Activated naive CD4-positive, alpha-beta T cell treated with anti-CD3 and anti-CD28 coated beads, Interleukin-2, amount 50 U/mL, for 16 hours (primary cell): ENCODE results near the gene TMEM17.

ENCODE experiments used
- DNase-seq: peaks from one replicate; pipeline ENCODE4 v3.0.0-alpha.2; 2020

TMEM17 gene

DNA sequence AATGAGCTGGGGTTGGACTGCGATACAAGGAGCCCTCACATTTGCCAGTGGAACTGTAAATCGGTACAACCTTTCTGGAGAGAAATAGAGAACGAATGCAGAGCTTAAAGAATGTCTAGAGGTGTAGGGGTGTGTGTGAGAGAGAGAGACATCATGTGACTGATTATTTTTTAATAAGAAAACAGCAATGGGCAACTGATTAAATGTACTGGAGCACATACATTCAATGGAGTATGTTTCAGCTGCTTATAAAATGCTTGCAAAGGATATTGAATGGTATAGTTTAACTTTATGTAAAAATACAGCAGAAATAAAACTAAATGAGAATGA is 391 bp upstream of the TMEM17 start:
- DNase-seq: no peak

DNA sequence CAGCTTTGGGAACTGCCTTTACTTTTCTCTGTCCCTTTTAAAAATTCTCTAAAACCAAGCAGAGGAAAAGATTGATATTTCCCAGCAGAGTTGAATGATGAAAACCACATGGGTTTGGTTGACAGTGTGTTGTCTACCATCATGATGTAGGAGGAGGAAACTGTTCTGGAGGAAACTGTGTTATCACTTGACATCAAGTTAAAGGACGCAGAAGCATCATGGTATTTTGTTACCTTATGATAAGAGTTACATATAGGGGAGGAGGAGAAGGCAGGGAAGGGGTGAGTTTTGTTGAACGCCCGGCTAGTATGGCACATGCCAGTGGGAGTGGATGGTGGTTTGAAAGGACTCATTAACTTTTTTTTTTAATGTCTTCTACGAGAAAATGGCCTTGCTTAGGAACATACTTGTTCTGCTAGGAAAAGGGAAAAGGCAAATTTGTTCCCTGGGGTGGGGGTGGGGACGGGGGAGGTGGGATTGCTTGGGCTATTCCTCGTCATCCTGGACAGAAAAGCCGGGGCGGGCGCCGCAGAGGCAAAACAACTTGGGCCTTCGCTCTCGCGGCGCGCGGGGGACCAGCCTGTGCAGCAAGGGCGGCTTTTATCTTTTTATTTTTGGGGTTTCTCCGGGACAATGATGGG is 766 bp downstream of the TMEM17 start:
- no peak for DNase-seq

DNA sequence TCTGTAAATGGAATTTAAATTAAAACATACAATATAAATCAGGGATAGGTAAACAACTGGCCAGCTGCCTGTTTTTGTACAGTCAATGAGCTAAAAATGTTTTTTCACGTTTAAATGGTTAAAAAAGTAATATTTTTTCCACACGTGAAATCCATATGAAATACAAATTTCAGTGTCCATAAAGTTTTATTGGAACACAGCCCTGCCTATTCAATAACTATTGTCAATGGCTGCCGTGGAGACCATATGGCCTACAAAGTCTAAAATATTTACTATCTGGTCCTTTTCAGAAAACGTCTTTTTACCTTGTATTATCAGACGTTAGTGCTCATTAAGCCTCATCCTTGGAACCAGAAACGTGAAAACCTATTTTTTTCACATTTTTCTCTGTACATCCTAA is 1.3 kb downstream of the TMEM17 start:
- no peak for DNase-seq

DNA sequence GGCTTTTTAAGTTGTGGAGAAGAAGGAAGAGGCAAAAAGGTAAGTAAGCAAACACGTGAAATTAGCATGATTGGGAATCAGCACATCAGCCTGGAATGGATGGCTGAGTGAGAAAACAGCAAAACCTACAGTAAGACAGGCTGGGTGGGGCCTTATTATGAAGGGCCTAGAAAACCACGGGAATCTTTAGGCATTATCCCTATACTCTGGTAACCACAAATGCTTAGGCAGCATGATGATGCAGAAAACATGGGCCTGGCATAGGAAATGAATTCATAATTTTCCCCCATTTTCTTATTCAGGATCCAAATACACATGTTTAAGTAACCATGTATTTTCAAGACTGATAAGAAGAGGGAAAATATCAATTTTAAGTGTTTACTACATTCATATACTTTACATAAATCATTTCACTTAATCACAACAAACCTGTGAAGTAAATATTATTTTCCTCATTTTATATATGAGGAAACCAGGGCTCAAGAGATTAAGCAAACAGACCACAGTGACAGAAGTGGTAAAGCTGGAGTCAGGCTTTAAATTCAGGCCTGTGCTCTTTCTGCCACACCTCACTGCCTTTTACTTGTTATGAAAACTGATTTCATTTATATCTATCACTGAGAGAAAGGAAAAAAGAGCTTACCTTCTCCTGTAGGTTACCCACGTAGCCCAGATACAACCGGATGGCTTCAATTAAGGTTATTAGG is 4.0 kb downstream of the TMEM17 start:
- no peak for DNase-seq

DNA sequence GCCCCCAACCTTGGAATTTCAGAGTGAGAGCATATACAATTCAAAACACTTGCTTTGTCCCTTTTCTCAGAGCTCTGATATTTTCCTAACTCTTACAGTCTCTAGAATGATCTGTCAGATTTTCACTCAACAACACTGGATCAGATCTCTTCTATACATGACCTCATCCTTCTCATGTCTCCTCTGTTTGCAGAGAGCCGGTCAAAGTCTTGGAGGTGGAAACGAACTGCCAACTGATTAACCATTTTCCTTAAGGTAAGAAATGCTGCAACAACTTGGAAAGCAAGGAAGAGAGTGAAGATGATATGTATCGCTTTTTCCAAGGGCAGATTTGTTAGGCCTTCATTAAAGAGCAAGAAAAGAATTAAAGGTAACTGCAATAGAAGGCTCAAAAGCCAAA is 4.9 kb downstream of the TMEM17 start:
- no peak for DNase-seq

DNA sequence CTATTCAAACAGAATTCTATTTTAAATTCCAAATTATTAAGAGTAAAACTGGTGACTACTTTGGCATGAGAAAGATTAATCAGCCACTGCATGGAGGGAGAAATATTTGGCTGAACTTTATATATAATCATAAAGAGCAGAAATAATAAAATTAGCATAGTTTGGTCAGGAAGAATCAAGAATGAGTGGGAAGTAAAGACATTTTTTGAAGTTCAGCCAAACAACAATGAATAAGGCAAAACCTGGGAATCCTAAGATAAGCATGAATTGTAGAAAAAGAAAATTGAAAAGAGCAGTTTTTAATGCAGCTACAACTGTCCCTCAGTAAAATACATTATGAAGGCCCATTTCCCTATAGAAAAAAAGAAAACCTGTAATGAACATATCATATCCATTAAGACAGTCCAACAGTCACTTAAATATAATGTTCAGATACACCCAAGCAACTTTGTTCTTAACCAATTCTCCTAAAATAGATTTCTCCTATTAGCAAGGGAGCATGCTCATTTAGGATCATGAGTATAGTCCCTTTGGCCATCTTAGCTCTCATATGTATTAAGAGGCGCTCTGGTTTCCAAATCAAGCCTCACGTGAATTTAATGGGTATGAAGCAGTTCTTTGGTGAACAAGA is 6.5 kb downstream of the TMEM17 start:
- no peak for DNase-seq

DNA sequence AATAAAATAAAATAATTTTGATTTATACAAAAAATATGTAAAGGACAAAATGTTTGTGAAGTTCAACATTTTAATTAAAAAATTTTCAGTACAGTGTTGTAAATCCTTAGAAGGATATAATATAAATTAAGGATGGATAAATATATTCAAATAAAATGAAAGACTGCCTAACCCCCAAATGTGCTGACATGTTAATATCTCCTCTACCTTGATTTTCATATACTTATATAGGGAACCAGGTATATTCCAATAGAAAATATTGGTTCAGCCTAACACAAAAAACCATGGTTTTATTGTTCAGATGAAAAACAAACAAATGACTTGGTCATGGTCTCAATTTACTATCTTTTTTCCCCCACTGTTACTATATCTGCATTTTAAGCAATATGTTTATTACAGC is 7.3 kb downstream of the TMEM17 start:
- DNase-seq: no peak

DNA sequence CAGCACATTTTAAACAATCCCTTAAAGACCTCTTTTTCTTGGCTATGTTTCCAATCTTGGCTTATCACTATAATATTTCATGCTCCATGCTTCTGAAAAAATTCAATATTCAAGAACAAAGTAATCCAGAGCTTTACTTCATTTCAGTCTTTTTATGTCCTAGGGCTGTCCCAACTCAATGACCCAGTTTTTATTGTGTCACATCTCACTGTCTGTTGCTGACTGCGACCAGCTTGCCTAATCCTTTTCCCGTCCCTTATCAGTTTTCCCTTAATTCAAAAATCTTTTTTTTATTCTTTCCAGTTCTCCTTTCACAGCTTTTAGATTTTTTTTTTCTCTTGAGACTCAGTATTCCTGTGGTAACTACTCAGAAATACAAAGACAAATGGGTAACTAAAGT is 10.2 kb downstream of the TMEM17 start:
- DNase-seq: no peak

DNA sequence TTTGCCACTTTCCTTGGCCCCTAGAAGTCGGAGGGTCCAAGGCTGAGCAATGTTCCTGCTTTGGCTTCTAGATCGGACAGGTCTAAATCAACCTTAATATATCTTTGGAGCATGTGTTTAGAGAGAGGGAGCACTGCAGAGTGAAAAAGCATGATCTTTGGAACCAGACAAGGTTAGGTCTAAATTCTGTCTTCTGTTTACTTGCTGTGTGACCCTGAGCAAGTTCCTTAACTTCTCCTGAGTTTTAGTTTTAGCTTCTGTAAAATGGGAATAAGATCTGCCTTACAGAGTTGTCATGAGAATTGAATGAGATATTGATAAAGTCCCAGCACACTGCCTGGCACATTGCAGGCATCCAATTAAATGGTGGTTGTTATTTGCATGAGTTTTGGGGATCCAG is 13.9 kb downstream of the TMEM17 start:
- DNase-seq: no peak

DNA sequence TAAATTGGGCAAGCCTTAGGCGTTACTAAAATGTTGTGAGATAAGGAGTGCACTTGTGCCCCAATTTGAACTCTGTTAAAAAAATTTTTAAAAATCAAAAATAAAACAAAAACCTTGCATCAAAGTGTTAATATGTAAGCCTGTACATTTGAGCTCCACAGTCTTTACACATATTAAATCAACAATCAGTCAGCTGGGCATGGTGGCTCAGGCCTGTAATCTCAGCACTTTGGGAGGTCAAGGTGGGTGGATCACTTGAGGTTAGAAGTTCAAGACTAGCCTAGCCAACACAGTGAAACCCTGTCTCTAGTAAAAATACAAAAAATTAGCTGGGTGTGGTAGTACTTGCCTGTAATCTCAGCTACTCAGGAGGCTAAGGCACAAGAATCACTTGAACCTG is 16.3 kb downstream of the TMEM17 start:
- no peak for DNase-seq

DNA sequence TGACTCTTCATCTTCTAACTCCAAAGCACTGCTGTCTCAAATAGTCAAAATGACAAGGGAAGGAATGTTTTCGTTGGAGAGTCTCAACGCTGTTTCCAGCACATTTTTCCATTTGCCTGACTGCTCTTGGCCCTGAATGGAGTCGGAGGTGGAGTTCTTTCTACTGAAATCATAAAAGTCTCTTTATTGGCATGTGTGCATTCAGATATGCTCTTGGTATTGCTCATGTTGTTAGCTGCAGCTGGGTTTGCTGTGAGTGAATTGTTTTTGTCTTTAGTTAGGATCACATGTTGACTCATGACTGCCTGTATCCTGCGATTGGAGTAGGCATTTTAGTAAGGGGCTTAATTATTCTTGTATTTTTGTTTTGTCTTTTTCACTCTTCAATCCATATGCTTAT is 16.8 kb downstream of the TMEM17 start:
- DNase-seq: no peak

DNA sequence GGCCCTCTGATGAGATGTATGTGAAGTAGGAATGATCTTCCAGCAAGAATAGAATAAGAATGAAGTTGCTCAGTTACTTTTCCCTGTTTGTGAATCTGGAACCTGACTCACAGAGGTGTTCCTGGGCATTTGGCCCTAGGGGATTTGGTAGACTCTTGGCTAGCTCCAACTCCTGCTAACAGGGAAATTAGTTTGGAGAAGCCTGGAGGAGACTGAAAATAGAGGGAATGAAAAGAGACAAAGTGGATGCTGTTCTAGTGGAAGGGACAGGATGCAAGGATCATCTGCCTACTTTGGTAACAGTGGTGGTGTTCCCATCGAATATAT is 19.6 kb downstream of the TMEM17 start:
- no peak for DNase-seq

DNA sequence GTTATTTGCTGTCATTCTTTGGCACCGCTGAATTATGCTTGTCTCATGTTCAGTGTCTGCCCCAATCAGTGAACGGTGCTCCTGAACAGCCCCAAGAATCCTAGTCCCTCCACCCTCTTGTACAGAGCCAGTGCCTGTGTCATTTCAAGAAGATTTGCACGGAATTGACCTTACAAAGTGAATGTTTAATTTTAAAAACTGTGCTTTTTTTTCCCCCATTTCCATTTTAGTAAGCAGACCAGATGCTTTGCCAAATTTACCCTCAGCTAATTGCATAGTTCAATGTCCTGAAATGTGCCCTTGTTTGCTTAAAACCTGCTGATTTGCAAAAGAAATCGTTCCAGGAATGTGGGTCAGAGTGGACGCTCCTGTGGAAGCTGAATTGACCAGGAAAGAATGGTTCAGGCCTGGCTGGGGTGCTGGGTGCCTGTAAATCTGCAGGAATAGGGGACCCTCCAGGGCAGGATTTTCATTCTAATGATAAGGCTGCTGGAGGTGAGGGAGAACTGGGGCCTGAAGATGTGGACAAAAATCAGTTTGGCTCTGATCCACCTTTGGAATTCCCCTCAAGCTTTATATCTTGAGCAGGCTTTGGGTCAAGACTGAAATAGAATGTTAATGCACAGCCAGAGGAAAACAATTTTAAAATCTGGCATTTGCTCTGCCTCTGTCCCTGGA is 20.1 kb downstream of the TMEM17 start:
- no peak for DNase-seq

DNA sequence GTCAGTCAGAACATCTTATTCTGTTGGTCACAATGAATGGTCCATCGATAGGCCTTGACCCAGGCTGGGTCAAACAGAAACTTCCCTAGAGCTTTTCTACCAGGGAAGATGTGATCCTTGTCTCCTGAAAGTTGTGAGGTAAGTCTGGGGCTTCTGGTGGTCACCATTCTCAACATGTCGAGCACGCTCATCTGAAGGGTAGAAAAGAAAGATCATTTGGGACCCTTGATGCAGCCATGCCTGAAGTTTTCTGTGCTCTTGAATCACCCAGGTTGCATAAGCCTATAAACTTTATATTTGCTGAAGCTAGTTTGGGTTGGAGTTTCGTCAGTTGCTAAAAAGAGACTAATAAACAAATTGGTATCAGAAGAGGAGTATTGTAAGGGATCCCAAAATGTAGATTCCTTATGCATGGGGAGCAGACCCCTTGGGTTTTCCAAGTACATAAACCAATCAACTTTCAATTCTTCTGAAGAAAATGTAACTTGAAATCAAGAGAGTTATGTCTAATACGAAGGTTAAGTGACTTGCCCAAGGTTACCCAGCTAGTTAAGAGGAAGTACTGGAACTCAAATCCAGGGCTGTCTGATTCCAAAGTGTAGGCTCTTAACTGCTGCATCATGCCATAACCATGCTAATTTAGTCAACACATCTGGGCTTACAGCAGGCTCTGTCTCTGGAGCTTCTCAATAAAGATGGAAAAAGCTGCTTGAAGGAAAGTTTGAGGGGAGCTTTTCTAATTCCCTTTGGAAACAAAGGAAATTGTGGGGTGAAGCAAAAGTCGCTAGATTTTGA is 23.2 kb downstream of the TMEM17 start:
- no peak for DNase-seq

DNA sequence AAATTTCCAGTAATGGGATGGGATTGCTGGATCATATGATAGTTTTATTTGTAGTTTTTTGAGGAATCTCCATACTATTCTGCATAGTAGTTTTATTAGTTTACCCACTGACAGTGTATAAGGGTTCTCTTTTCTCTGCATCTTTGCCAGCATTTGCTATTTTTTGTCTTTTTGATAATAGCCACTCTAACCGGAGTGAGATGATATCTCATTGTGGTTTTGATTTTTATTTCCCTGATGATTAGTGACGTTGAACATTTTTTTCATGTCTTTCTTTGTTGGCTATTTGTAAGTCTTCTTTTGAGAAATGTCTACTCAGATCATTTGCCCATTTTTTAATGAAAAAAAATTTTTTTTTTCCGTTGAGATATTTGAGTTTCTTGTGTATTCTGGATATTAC is 26.1 kb downstream of the TMEM17 start:
- DNase-seq: no peak

DNA sequence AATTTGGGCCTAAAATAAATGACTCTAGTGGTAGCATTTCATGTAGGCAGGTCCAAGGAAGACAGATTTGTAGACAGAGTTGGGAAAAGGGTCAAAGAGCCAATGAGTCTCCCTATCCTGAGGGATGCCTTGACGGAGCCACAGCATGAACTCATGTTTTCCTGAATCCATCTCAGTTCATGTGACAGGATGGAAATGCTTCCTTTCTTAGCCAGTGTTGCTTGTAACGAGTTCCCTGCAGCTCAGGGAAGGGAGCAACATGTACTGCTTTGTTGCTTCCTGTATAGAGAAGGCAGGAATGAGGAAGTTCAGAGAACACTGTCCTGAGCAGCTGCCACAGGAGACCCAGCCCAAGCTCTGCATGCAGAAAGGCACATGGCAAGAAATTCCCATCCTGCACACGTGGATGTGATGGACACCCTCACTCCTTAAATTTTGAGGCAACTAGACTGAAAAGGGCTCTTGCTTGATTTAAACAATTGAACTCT is 27.9 kb downstream of the TMEM17 start:
- DNase-seq: no peak

DNA sequence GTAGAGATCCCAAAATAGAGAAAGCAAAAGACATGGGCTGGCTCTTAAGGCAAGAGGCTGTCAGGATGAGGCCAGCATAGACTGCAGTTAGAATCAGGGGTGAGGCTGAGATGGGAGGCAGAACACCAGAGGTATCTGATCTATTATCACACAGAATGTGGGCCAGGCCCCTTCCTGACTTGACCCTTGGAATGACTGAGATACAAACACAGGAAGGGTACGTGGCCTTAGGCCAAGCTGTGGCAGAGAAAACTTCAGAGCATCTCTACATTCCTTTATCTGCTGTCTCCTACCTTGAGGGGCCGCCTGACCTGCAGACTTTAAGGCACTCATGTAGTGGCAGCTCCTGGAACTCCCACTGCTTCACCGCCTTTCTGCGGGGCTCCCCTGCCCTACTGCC is 28.4 kb downstream of the TMEM17 start:
- no peak for DNase-seq

DNA sequence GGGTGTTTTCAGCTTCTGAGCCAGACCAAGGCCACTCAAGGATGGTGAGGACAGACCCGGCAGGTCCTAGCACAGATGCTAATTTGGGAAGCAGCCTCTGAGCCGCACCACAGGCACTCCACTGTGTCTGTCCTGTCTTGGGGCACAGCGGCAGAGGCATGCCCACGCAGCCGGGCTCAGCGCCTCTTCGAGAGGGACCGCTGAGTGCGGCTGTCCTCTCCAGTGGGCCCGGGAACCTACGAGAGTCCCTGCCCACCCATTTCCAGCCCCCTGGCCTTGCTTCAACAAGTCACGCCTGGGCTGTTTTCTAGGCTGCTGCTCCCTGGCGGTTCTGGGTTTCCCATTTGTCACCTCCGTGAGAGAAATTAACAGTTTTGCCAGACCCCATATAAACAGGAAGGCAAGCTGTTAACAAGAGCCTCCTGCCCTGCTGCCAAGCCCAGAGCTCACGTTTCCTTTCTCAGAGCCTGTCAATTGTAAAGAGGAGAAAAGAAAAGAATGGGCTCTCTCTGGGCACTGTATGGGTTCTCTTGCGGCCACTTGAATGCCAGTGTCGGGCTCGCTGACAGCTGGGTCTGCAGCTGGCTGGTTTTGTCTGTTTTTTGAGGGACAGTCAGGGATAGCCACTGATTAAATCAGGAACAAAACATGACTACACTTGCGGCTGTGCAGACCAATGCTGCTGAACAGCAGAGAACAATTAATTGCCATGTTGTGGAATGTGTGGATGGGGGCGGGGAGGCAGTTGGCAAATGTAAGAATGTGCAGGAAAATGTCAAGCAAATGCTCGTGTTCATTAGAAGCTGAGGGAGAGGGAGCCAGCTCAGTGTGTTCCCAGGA is 30.6 kb downstream of the TMEM17 start:
- DNase-seq: no peak

DNA sequence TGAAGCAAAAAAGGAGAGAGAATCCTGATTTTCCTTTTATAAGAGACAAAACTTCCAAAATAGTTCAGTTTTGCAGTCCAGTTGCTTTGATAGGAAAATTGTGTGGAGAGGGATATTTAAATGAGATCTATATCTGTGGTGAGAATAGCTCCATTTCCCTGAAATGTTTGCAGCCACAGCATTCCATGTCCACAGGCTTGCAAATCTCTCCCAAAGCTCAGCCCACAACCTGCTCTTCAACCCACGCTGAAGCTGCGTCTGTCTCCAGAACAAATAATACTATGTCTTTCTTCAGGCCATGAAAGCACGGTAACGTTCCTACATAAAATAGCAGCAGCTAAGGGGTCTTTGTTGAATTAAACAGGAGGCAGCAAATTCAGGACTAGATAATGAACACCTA is 31.8 kb downstream of the TMEM17 start:
- no peak for DNase-seq

DNA sequence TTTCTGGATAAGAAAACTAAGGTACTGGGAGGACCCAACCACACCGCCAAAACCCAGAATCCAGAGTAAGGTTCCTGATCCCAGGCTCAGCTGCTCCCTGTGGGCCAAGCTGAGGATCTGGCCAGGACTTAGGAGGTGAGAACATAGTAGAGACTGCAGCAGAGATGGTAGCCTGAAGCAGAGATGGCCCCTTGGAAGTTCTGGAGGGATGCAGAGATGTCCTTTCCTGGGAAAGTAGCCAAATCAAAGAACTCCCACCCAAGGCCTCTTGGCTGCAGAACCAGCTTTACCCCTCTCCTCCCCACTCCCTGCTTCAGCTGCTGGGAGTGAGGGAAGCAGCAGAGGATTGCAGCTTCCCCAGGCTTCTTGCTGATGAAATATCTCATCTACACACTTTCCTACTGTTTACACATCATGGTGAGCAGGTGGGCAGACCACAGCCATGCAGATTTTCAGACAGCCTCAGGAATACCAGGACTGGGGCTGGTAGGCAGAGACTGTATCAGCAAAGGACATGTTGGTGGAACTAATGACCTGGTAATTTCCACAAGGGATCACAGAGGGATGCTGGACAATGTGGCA is 32.7 kb downstream of the TMEM17 start:
- DNase-seq: no peak

DNA sequence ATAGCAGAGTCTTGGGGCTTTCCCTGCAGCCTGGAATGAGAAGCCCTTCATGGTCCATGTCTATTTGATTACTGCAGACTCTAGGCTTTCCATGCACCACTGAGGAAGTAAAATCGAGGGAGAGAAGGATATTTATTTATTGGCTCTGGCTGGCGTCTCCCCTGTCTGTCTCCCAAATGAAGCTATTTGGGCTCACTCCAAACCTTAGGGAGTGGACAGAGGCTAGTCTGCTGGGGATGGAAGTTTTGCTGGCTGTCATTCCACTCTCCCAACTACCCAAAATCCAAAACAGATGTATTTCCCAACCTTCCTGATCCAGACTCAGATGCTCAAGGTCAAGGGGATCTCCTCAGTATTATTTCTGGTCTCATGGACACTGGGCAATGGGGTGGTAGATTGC is 33.7 kb downstream of the TMEM17 start:
- DNase-seq: no peak

DNA sequence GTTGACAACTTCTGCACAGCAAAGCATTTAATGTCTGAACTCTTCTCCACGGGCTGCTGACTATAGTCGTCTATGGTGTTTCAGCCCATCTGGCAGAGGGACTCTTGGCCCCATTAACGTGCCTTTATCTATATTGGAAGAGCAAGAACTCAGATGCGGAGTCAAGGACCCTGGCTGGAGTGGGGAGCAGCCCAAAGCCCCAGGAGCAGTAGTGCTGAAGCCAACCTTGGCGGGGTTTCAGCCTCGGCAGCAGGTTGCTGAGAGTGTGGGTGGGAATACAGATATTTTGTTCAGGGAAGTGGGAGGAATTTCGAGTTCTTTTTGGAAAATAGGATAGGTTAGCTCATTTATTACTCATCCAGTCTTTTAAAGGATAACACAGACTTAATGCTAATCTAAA is 34.2 kb downstream of the TMEM17 start:
- DNase-seq: no peak
